ENCODE data around the gene FXYD4.

The FXYD4 gene

GRCh38 chr10:43343126-43343525 lies 28.3 kb upstream of the FXYD4 start:
- TF ChIP-seq TAF1 (IDR thresholded peaks at IDR 0.05; ENCODE audit: low read depth): no peak
- no peak for TF ChIP-seq MAX (IDR thresholded peaks at IDR 0.05)
- no peak for TF ChIP-seq EGR1 (IDR thresholded peaks at IDR 0.05)
- TF ChIP-seq CEBPB (IDR thresholded peaks at IDR 0.05): no peak
- no peak for TF ChIP-seq ZBTB7A (IDR thresholded peaks at IDR 0.05; ENCODE audit: low read depth)
- no peak for TF ChIP-seq REST (IDR thresholded peaks at IDR 0.05; ENCODE audit: low read depth)
- no peak for TF ChIP-seq TCF12 (IDR thresholded peaks at IDR 0.05; ENCODE audit: low read depth)

GRCh38 chr10:43344051-43344450 lies 27.4 kb upstream of the FXYD4 start:
- no peak for TF ChIP-seq ZBTB7A (IDR thresholded peaks at IDR 0.05; ENCODE audit: low read depth)
- no peak for TF ChIP-seq YY1 (IDR thresholded peaks at IDR 0.05; ENCODE audit: low read depth)
- no peak for TF ChIP-seq CREB1 (IDR thresholded peaks at IDR 0.05; ENCODE audit: low read depth)

GRCh38 chr10:43347997-43348396 lies 23.4 kb upstream of the FXYD4 start:
- TF ChIP-seq REST (IDR thresholded peaks at IDR 0.05; ENCODE audit: low read depth) (no peak), TCF12 (IDR thresholded peaks at IDR 0.05; ENCODE audit: low read depth) (no peak), EP300 (IDR thresholded peaks at IDR 0.05; ENCODE audit: borderline replicate concordance) (no peak), CEBPB (IDR thresholded peaks at IDR 0.05) (no peak), RAD21 (IDR thresholded peaks at IDR 0.05; ENCODE audit: low read depth) (no peak), TEAD4 (IDR thresholded peaks at IDR 0.05) (no peak), CREB1 (IDR thresholded peaks at IDR 0.05; ENCODE audit: low read depth) (no peak), EGR1 (IDR thresholded peaks at IDR 0.05) (no peak), TAF1 (IDR thresholded peaks at IDR 0.05; ENCODE audit: low read depth) (no peak), FOXM1 (IDR thresholded peaks at IDR 0.05; ENCODE audit: borderline replicate concordance, low read depth) (no peak), MAX (IDR thresholded peaks at IDR 0.05) (no peak), USF1 (IDR thresholded peaks at IDR 0.05) (no peak), NFIC (IDR thresholded peaks at IDR 0.05) (no peak), YY1 (IDR thresholded peaks at IDR 0.05; ENCODE audit: low read depth) (no peak), ZBTB7A (IDR thresholded peaks at IDR 0.05; ENCODE audit: low read depth) (no peak)

- TF ChIP-seq EP300 (IDR thresholded peaks at IDR 0.05; ENCODE audit: borderline replicate concordance) (no peak), EGR1 (IDR thresholded peaks at IDR 0.05) (no peak), CEBPB (IDR thresholded peaks at IDR 0.05) (no peak), REST (IDR thresholded peaks at IDR 0.05; ENCODE audit: low read depth) (no peak), RAD21 (IDR thresholded peaks at IDR 0.05; ENCODE audit: low read depth) (peak; percentile 95)
Observed at GRCh38 chr10:43348511-43349312, 22.7 kb upstream of the FXYD4 start.

- TF ChIP-seq YY1 (IDR thresholded peaks at IDR 0.05; ENCODE audit: low read depth): no peak
- TF ChIP-seq USF1 (IDR thresholded peaks at IDR 0.05): no peak
- no peak for TF ChIP-seq FOXM1 (IDR thresholded peaks at IDR 0.05; ENCODE audit: borderline replicate concordance, low read depth)
- no peak for TF ChIP-seq CREB1 (IDR thresholded peaks at IDR 0.05; ENCODE audit: low read depth)
- no peak for TF ChIP-seq REST (IDR thresholded peaks at IDR 0.05; ENCODE audit: low read depth)
- TF ChIP-seq ZBTB7A (IDR thresholded peaks at IDR 0.05; ENCODE audit: low read depth): no peak
Observed at GRCh38 chr10:43350156-43350555, 21.3 kb upstream of the FXYD4 start.

Data from Ishikawa (cell line).